Lower leg skin (tissue), 3 donors: ENCODE results near the gene SDK1.

ENCODE experiments used
- CTCF ChIP-seq, 3 donors: fragments of 450-650 bp; IDR thresholded peaks; one replicate each; pipeline ENCODE4 v1.5.1; 2016; ENCODE audit warnings: antibody characterized with exemption in 3 of 3, mild to moderate bottlenecking in 3 of 3, moderate library complexity in 2 of 3
- POLR2A ChIP-seq, 2 donors: fragments of 450-650 bp; IDR thresholded peaks; one replicate each; pipeline ENCODE4 v1.6.1; 2016 to 2017; ENCODE audit warnings: antibody characterized with exemption in 2 of 2, mild to moderate bottlenecking in 1 of 2, moderate library complexity in 1 of 2

GRCh38 chr7:3673524-3673923 is 372.5 kb downstream of the SDK1 start:
- TF ChIP-seq CTCF (IDR thresholded peaks at IDR 0.05) (no peak), POLR2A (IDR thresholded peaks at IDR 0.05) (no peak)
